Psoas muscle (tissue), 8 donors: ENCODE measurements around the gene STXBP5. TPM values are rescaled to one million over a fixed set of nuclear protein-coding genes. Genes with fewer than 3 reads are reported as not detected.

Experiments
- ATAC-seq, 4 donors: fragments of 200-7000 bp; cut with Tn5 transposase; one replicate each; pipeline ENCODE4 v1.9.1; 2020; ENCODE audit warnings: moderate library complexity in 3 of 4, mild to moderate bottlenecking in 2 of 4
- DNase-seq, 2 donors: peaks; one replicate each; pipeline ENCODE4 v3.0.0-alpha.2; 2020
- H3K27ac ChIP-seq: fragments of 200-600 bp; one replicate; pipeline ENCODE4 v1.8.0; 2022
- H3K27me3 ChIP-seq, 3 donors: fragments of 200-600 bp in 1 of 3; one replicate each; pipeline versions ENCODE4 v1.6.1 to v1.8.0; 2013 to 2022; ENCODE audit warnings: low read length in 2 of 3, mild to moderate bottlenecking in 2 of 3, moderate library complexity in 1 of 3; ENCODE audit not compliant: insufficient read depth in 3 of 3
- H3K36me3 ChIP-seq, 2 donors: fragments of 200-600 bp in 1 of 2; one replicate each; pipeline versions ENCODE4 v1.6.1 to v1.8.0; 2013 to 2022; ENCODE audit warnings: low read depth in 1 of 2, mild to moderate bottlenecking in 1 of 2, moderate library complexity in 1 of 2; ENCODE audit not compliant: insufficient read depth in 1 of 2
- H3K4me1 ChIP-seq: fragments of 200-600 bp; one replicate; pipeline ENCODE4 v1.8.0; 2022
- H3K4me3 ChIP-seq: fragments of 200-600 bp; one replicate; pipeline ENCODE4 v1.8.0; 2022; ENCODE audit warnings: mild to moderate bottlenecking
- H3K9me3 ChIP-seq: fragments of 200-600 bp; one replicate; pipeline ENCODE4 v1.8.0; 2022
- CTCF ChIP-seq: fragments of 200-600 bp; IDR thresholded peaks from one replicate; pipeline ENCODE4 v1.8.0; 2022; ENCODE audit warnings: antibody characterized with exemption
- WGBS, 3 donors: extraction: QIAGEN DNeasy Blood & Tissue Kit; methylation state at CpG; one replicate each; pipeline versions ENCODE4 v1.1.6 to v1.1.7; 2013; 5-methylcytosine and 5-hydroxymethylcytosine counted together
- intact Hi-C, 2 donors: fragments of 100-400 bp; cut with DNase I; formaldehyde crosslinking; loops; one replicate each; pipeline versions ENCODE4 v1.11.0 to v1.14.2; 2022
- polyA plus RNA-seq, 3 donors: library from polyadenylated mRNA; stranded (reverse); fragments of 200-250 nt; gene quantifications; one replicate each; pipeline ENCODE4 v1.2.3, GENCODE V29; 2013
- total RNA-seq, 4 donors: library from RNA; stranded (reverse); fragmentation: NEBNext Ultra II Directional in 2 of 4; extraction: Animal tissue kit (Norgen Biotek cat#: 25700) in 2 of 4; gene quantifications; one replicate each; pipeline versions ENCODE4 v1.2.1 to v1.2.4, GENCODE V29; 2021 to 2023
- donor health status: healthy with polysubstance abuse.
- donor health status: DM: no; HTN: no; CAD: no; lungs with moderate emphysema.
- donor health status: Bipolar disorder and iron deficiency.
- donor health status: healthy.
- donor health status: DM: yes; HTN: yes; CAD: no.
- donor health status: DM: no; HTN: no; CAD: no.
- donor health status: DM: no; HTN: no; CAD: no.
- donor health status: DM: yes; HTN: yes; CAD: no.

STXBP5 gene
- total and polyA plus RNA-seq, 7 donors = 4.1 to 20.0 (median 18.7) TPM

- WGBS, 3 donors = 97 to 100% (median 100%) methylated on average over 1 of the region's 1 CpG
- Histone ChIP-seq H3K4me1 (no peaks in the 10 kb centered on the region), H3K4me3 (no peak overlapping the region), H3K9me3 (no peaks in the 10 kb centered on the region), H3K36me3 (peaks cover 0 to 27% of the 10 kb centered on the region in 2 donors), H3K27me3 (no peaks in the 10 kb centered on the region), H3K27ac (no peak overlapping the region)
- no peak for ATAC-seq
- intact Hi-C loops = no loop called here
- TF ChIP-seq CTCF = no peak
- no peak for DNase-seq
Observed at GRCh38 chr6:147301070-147301469, 96.9 kb downstream of the STXBP5 start.

- DNase-seq (no peak), ATAC-seq (no peak)
- Histone ChIP-seq H3K4me3 (no peak overlapping the region), H3K9me3 (no peaks in the 10 kb centered on the region), H3K4me1 (no peaks in the 10 kb centered on the region), H3K27ac (no peak overlapping the region), H3K27me3 (no peaks in the 10 kb centered on the region), H3K36me3 (peaks cover 0 to 19% of the 10 kb centered on the region in 2 donors)
- TF ChIP-seq CTCF = no peak
- 97 to 100% (median 97%) methylated on average over 4 of the region's 4 CpGs for WGBS, 3 donors
- intact Hi-C loops = no loop called here
Observed at GRCh38 chr6:147304016-147304415, 99.8 kb downstream of the STXBP5 start.

- no peak for ATAC-seq
- H3K27me3 ChIP-seq = no peaks in the 10 kb centered on the region
- no peak overlapping the region for H3K4me3 ChIP-seq
- no peaks in the 10 kb centered on the region for H3K9me3 ChIP-seq
- 89 to 92% (median 90%) methylated on average over 3 of the region's 3 CpGs for WGBS, 3 donors
- intact Hi-C loops = no loop called here
- no peaks in the 10 kb centered on the region for H3K4me1 ChIP-seq
- DNase-seq = no peak
- no peak overlapping the region for H3K27ac ChIP-seq
- peaks cover 0 to 46% of the 10 kb centered on the region in 2 donors for H3K36me3 ChIP-seq
- no peak for TF ChIP-seq CTCF
Observed at GRCh38 chr6:147310521-147310920, 106.3 kb downstream of the STXBP5 start.

- no peak for ATAC-seq
- H3K4me1 ChIP-seq = no peaks in the 10 kb centered on the region
- TF ChIP-seq CTCF = no peak
Observed at GRCh38 chr6:147311218-147311617, 107.0 kb downstream of the STXBP5 start.

GRCh38 chr6:147321260-147321659 lies 117.0 kb downstream of the STXBP5 start:
- Histone ChIP-seq H3K27me3 (no peaks in the 10 kb centered on the region), H3K27ac (no peak overlapping the region), H3K9me3 (no peaks in the 10 kb centered on the region), H3K4me3 (no peak overlapping the region), H3K36me3 (peaks cover 0 to 60% of the 10 kb centered on the region in 2 donors), H3K4me1 (no peaks in the 10 kb centered on the region)
- ATAC-seq (no peak), DNase-seq (no peak)
- no peak for TF ChIP-seq CTCF
- intact Hi-C loops = no loop called here
- WGBS, 3 donors = 86 to 90% (median 87%) methylated on average over 2 of the region's 2 CpGs

More at GRCh38 chr6:147311218-147311617, 107.0 kb downstream of the STXBP5 start:
- Histone ChIP-seq H3K4me3 (no peak overlapping the region), H3K27me3 (no peaks in the 10 kb centered on the region), H3K27ac (no peak overlapping the region), H3K9me3 (no peaks in the 10 kb centered on the region), H3K36me3 (peaks cover 0 to 53% of the 10 kb centered on the region in 2 donors)
- intact Hi-C loops = no loop called here
- no peak for DNase-seq
